IgD-negative memory B cell (primary cell): ENCODE data around the gene TRIML2. TPM values are rescaled to one million over a fixed set of nuclear protein-coding genes. Genes with fewer than 3 reads are reported as not detected.
A peak's percentile ranks its signal among the peaks of the same experiment; 100 is the strongest.

Experiments used
- H3K27ac Mint-ChIP-seq, 3 donors: one replicate each; pipeline ENCODE4 v1.8.0; 2020 to 2022; ENCODE audit warnings: mild to moderate bottlenecking in 3 of 3, mixed read lengths in 3 of 3, moderate library complexity in 1 of 3
- H3K27me3 Mint-ChIP-seq: one replicate; pipeline ENCODE4 v1.8.0; 2021; ENCODE audit warnings: mixed read lengths
- H3K36me3 Mint-ChIP-seq: one replicate; pipeline ENCODE4 v1.8.0; 2020; ENCODE audit warnings: mild to moderate bottlenecking, mixed read lengths
- H3K4me1 Mint-ChIP-seq, 3 donors: one replicate each; pipeline ENCODE4 v1.8.0; 2020 to 2022; ENCODE audit warnings: mixed read lengths in 3 of 3, mild to moderate bottlenecking in 1 of 3
- H3K4me3 Mint-ChIP-seq, 4 donors: one replicate each; pipeline ENCODE4 v1.8.0; 2020 to 2022; ENCODE audit warnings: mild to moderate bottlenecking in 4 of 4, mixed read lengths in 4 of 4, moderate library complexity in 3 of 4
- H3K9me3 Mint-ChIP-seq, 3 donors: one replicate each; pipeline ENCODE4 v1.8.0; 2020 to 2021; ENCODE audit warnings: mixed read lengths in 3 of 3, mild to moderate bottlenecking in 1 of 3
- polyA plus RNA-seq: library from polyadenylated mRNA; unstranded; fragments of 300-500 nt; fragmentation: Illumina TruSeq; gene quantifications from one replicate; pipeline ENCODE4 v1.2.3, GENCODE V29; 2021

The TRIML2 gene
- polyA plus RNA-seq = not detected

DNA sequence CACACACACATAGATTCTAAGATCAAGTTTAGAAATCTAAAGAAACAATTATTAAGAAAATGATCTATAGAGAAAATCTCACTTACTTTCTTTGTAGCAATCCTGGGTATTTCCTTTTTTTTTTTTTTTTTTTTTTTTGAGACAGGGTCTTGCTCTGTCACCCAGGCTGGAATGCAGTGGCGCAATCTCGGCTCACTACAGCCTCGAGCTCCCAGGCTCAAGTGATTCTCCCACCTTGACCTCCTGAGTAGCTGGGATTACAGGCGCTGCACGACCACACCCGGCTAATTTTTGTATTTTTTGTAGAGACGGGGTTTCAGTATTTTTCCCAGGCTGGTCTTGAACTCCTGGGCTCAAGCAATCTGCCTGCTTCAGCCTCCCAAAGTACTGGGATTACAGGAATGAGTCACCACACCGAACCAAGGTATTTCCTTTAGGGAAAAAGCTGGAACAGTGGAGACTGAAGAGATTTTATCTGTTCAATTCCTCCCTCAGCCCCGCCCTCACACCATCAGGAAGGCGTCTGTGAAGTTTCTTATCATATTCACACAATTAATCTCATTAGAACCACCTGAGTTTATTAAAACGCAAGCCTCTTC, at the start of gene TRIML2:
Gene TRIML2, minus strand, starts transcription at position 447 of the 599 bp plus-strand sequence. CDS start 4,235 bp downstream, outside the sequence.
- Mint-ChIP-seq H3K9me3 (peaks cover 3 to 19% (median 5%) of the 10 kb centered on the region in 3 donors), H3K4me1 (no peaks in the 10 kb centered on the region), H3K27me3 (no peaks in the 10 kb centered on the region), H3K4me3 (no peak within 1 kb of the TSS), H3K27ac (peak within 1 kb of the TSS in 1 of 3 donors; percentile 41), H3K36me3 (no peaks in the 10 kb centered on the region)

GRCh38 chr4:188158336-188158735, 48.9 kb upstream of the TRIML2 start:
- Mint-ChIP-seq H3K27me3 (no peaks in the 10 kb centered on the region), H3K4me1 (no peaks in the 10 kb centered on the region), H3K9me3 (peaks cover 4 to 5% (median 4%) of the 10 kb centered on the region in 3 donors), H3K27ac (no peak overlapping the region), H3K36me3 (no peaks in the 10 kb centered on the region), H3K4me3 (no peak overlapping the region)

- no peaks in the 10 kb centered on the region for H3K36me3 Mint-ChIP-seq
- H3K4me1 Mint-ChIP-seq = no peaks in the 10 kb centered on the region
- no peaks in the 10 kb centered on the region for H3K27me3 Mint-ChIP-seq
- H3K9me3 Mint-ChIP-seq = peaks cover 0 to 4% (median 2%) of the 10 kb centered on the region in 3 donors
- no peak overlapping the region for H3K4me3 Mint-ChIP-seq
- peak overlapping the region in 1 of 3 donors; percentile 82 for H3K27ac Mint-ChIP-seq
Observed at GRCh38 chr4:188154668-188155405, 45.4 kb upstream of the TRIML2 start.

- Mint-ChIP-seq H3K27me3 (no peaks in the 10 kb centered on the region), H3K9me3 (peaks cover 0 to 1% (median 0%) of the 10 kb centered on the region in 3 donors), H3K4me1 (no peaks in the 10 kb centered on the region), H3K36me3 (peaks cover 2% of the 10 kb centered on the region), H3K4me3 (no peak overlapping the region), H3K27ac (no peak overlapping the region)
Observed at GRCh38 chr4:188147776-188148175, 38.4 kb upstream of the TRIML2 start.

DNA sequence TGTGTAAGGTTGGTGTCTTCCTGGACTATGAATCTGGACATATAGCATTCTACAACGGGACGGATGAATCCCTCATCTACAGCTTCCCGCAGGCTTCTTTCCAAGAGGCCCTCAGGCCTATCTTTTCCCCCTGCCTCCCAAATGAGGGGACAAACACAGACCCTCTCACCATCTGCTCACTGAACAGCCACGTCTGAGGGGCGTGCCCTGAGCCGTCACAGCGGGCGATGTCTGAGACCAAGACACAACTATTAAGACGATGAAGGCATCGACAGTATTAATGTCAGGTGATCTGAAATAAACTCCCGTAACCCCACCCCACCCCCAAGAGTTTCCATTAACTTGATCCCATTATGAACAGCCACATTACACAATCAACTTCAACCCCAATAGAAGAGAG, 37.8 kb upstream of the TRIML2 start:
- H3K4me1 Mint-ChIP-seq = no peaks in the 10 kb centered on the region
- H3K9me3 Mint-ChIP-seq = peaks cover 0 to 1% (median 0%) of the 10 kb centered on the region in 3 donors
- no peaks in the 10 kb centered on the region for H3K27me3 Mint-ChIP-seq
- peaks cover 2% of the 10 kb centered on the region for H3K36me3 Mint-ChIP-seq
- H3K4me3 Mint-ChIP-seq = no peak overlapping the region
- no peak overlapping the region for H3K27ac Mint-ChIP-seq

- Mint-ChIP-seq H3K27ac (no peak overlapping the region), H3K4me1 (no peaks in the 10 kb centered on the region), H3K4me3 (no peak overlapping the region), H3K9me3 (peaks cover 0 to 1% (median 0%) of the 10 kb centered on the region in 3 donors), H3K36me3 (peaks cover 2% of the 10 kb centered on the region), H3K27me3 (no peaks in the 10 kb centered on the region)
Observed at GRCh38 chr4:188146618-188147017, 37.2 kb upstream of the TRIML2 start.

DNA sequence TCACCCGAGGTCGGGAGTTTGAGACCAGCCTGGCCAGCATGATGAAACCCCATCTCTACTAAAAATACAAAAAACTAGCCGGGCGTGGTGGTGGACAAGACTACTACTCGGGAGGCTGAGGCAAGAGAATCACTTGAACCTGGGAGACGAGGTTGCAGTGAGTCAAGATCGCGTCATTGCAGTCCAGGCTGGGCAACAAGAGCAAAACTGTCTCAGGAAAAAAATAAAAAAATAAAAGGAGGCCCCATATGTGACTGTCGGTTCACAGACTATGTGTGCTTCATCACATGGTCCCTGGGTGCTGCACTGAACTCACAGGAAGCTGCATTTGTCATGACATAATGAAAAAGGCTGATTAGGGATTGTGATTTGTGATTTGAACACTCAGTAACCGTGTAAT, 36.2 kb upstream of the TRIML2 start:
- Mint-ChIP-seq H3K27me3 (no peaks in the 10 kb centered on the region), H3K4me1 (no peaks in the 10 kb centered on the region), H3K4me3 (no peak overlapping the region), H3K36me3 (peaks cover 2% of the 10 kb centered on the region), H3K9me3 (peaks cover 0 to 1% (median 0%) of the 10 kb centered on the region in 3 donors), H3K27ac (no peak overlapping the region)

DNA sequence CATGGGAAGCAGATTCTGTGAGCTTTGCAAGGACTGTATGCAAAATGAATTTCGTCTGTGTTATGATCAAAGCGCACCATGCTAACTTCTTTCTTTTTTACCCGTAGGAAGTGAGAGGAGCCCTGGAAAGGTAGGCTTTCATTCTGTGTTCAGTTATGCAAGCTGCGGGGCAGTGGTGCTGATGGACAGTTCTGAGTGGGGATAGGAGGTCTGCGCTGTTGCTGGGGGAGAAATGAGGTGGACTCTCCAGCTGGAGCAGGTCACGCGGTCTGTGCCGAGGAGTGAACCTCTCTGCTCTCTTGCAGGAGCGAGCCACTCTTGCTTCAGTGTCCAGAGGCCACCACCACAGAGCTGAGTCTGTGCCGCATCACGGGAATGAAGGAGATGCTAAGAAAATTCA, 34.3 kb upstream of the TRIML2 start:
- no peak overlapping the region for H3K4me3 Mint-ChIP-seq
- H3K9me3 Mint-ChIP-seq = peaks cover 0 to 1% (median 0%) of the 10 kb centered on the region in 3 donors
- H3K36me3 Mint-ChIP-seq = peaks cover 2% of the 10 kb centered on the region
- H3K4me1 Mint-ChIP-seq = no peaks in the 10 kb centered on the region
- no peak overlapping the region for H3K27ac Mint-ChIP-seq
- H3K27me3 Mint-ChIP-seq = no peaks in the 10 kb centered on the region

DNA sequence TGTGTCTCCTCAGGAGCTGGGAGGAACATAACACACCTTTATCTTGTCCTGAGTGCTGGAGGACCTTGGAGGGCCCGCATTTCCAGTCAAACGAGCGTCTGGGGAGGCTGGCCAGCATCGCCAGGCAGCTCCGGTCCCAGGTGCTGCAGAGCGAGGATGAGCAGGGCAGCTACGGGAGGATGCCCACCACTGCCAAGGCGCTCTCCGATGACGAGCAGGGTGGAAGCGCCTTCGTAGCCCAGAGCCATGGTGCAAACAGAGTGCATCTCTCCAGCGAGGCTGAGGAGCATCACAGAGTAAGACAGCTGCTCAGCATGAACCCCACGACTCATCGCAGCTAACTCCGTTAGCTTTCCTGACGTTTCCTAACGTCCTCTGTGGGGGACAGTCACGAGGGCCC, 30.3 kb upstream of the TRIML2 start:
- no peaks in the 10 kb centered on the region for H3K36me3 Mint-ChIP-seq
- peaks cover 0 to 2% (median 0%) of the 10 kb centered on the region in 3 donors for H3K4me1 Mint-ChIP-seq
- H3K9me3 Mint-ChIP-seq = peaks cover 0 to 3% (median 2%) of the 10 kb centered on the region in 3 donors
- H3K27ac Mint-ChIP-seq = no peak overlapping the region
- no peaks in the 10 kb centered on the region for H3K27me3 Mint-ChIP-seq
- no peak overlapping the region for H3K4me3 Mint-ChIP-seq

- no peak within 1 kb of the TSS for H3K4me3 Mint-ChIP-seq
- peaks cover 0 to 3% (median 2%) of the 10 kb centered on the region in 3 donors for H3K9me3 Mint-ChIP-seq
Observed at GRCh38 chr4:188139141-188139540, 29.7 kb upstream of the TRIML2 start, which contains the start of gene TRIML1. TSS of gene TRIML1 (plus strand) at chr4:188139441. CDS start at chr4:188139559, 118 bp downstream.

GRCh38 chr4:188138227-188138626, 28.8 kb upstream of the TRIML2 start:
- H3K9me3 Mint-ChIP-seq = peaks cover 0 to 4% (median 3%) of the 10 kb centered on the region in 3 donors
- no peaks in the 10 kb centered on the region for H3K36me3 Mint-ChIP-seq
- no peak overlapping the region for H3K4me3 Mint-ChIP-seq
- H3K4me1 Mint-ChIP-seq = peaks cover 0 to 2% (median 0%) of the 10 kb centered on the region in 3 donors
- no peaks in the 10 kb centered on the region for H3K27me3 Mint-ChIP-seq
- no peak overlapping the region for H3K27ac Mint-ChIP-seq

More at GRCh38 chr4:188139141-188139540, 29.7 kb upstream of the TRIML2 start, which contains the start of gene TRIML1:
- Mint-ChIP-seq H3K27me3 (no peaks in the 10 kb centered on the region), H3K27ac (no peak within 1 kb of the TSS), H3K4me1 (peaks cover 0 to 2% (median 0%) of the 10 kb centered on the region in 3 donors), H3K36me3 (no peaks in the 10 kb centered on the region)

GRCh38 chr4:188132232-188132631, 22.8 kb upstream of the TRIML2 start:
- Mint-ChIP-seq H3K27me3 (no peaks in the 10 kb centered on the region), H3K36me3 (no peaks in the 10 kb centered on the region), H3K4me1 (no peaks in the 10 kb centered on the region), H3K27ac (no peak overlapping the region), H3K4me3 (no peak overlapping the region), H3K9me3 (peaks cover 0 to 13% (median 3%) of the 10 kb centered on the region in 3 donors)

DNA sequence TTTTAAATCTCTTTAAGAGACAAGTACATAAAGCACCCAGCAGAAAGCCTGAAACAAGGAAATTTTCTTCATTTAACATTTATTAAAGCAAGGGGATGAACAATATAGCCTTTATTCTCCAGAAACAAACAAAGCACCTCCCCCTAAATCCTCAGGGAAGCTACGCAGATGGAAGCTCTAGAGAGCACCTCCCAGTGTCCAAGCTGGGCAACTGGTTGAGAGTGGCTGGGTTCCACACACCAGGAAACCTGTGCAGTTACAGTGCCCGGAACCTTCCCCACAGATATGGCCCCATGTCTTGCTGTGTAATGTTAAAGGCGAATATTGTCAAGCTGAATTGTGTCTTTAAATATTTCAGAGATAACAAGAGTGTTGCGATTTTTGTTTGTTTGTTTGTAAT, 21.0 kb upstream of the TRIML2 start:
- Mint-ChIP-seq H3K4me1 (no peaks in the 10 kb centered on the region), H3K36me3 (no peaks in the 10 kb centered on the region), H3K27ac (no peak overlapping the region), H3K27me3 (no peaks in the 10 kb centered on the region), H3K4me3 (no peak overlapping the region), H3K9me3 (peaks cover 0 to 12% (median 5%) of the 10 kb centered on the region in 3 donors)

- Mint-ChIP-seq H3K9me3 (peaks cover 0 to 17% (median 4%) of the 10 kb centered on the region in 3 donors), H3K4me1 (no peaks in the 10 kb centered on the region), H3K4me3 (no peak overlapping the region), H3K27me3 (no peaks in the 10 kb centered on the region), H3K27ac (no peak overlapping the region), H3K36me3 (no peaks in the 10 kb centered on the region)
Observed at GRCh38 chr4:188127214-188127874, 17.9 kb upstream of the TRIML2 start.

DNA sequence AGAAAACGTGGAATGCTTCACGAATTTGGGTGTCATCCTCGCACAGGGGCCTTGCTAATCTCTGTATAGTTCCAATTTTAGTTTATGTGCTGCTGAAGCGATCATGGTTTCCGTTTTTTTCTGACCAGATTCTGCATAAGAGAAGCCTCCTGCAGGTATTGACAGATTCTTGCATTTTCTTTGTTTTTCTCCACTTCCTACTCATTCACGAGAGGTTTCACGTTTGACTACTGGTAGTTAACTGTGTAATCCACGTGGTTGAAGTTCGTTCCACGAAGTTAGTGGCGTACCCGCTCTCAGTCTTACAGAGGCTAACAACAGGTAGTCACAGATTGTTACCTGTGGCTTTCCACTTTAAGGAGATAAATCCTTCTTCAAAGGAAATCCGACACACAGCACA, 12.1 kb upstream of the TRIML2 start:
- H3K4me1 Mint-ChIP-seq = no peaks in the 10 kb centered on the region
- H3K4me3 Mint-ChIP-seq = no peak overlapping the region
- no peaks in the 10 kb centered on the region for H3K27me3 Mint-ChIP-seq
- H3K36me3 Mint-ChIP-seq = no peaks in the 10 kb centered on the region
- H3K9me3 Mint-ChIP-seq = peaks cover 2 to 13% (median 6%) of the 10 kb centered on the region in 3 donors
- peak overlapping the region in 1 of 3 donors; percentile 35 for H3K27ac Mint-ChIP-seq
